Gastroesophageal sphincter (tissue), 4 donors: Measurements from ENCODE around the gene FHAD1. TPM values are rescaled to one million over a fixed set of nuclear protein-coding genes. Genes with fewer than 3 reads are reported as not detected.

Experiments
- ATAC-seq: fragments of 150-250 bp; one replicate; pipeline ENCODE4 v1.9.1; 2016; ENCODE audit warnings: mild to moderate bottlenecking, moderate library complexity
- H3K27ac ChIP-seq, 4 donors: fragments of 200-600 bp; sonication (generic) in 3 of 4; 1 replicate in 3 of 4; 2 replicates in 1 of 4; pipeline ENCODE4 v1.5.1; 2016 to 2019
- H3K27me3 ChIP-seq: fragments of 200-600 bp; sonication (generic); one replicate; pipeline ENCODE4 v1.5.1; 2019
- H3K36me3 ChIP-seq, 2 donors: fragments of 200-600 bp; sonication (generic); one replicate each; pipeline ENCODE4 v1.5.1; 2019; ENCODE audit warnings: control low read depth in 1 of 2
- H3K4me1 ChIP-seq, 3 donors: fragments of 200-600 bp; sonication (generic); 1 replicate in 2 of 3; 2 replicates in 1 of 3; pipeline ENCODE4 v1.5.1; 2016 to 2019; ENCODE audit warnings: control low read depth in 2 of 3
- H3K4me3 ChIP-seq, 2 donors: fragments of 200-600 bp; sonication (generic); one replicate each; pipeline ENCODE4 v1.5.1; 2019; ENCODE audit warnings: mild to moderate bottlenecking in 1 of 2, moderate library complexity in 1 of 2
- H3K9me3 ChIP-seq, 3 donors: fragments of 200-600 bp; sonication (generic); one replicate each; pipeline ENCODE4 v1.5.1; 2017 to 2019; ENCODE audit warnings: control low read depth in 2 of 3
- CTCF ChIP-seq, 4 experiments: fragments of 200-600 bp in 2 of 4; fragments of 450-650 bp in 2 of 4; sonication (generic) in 1 of 4; IDR thresholded peaks; one replicate each; pipeline ENCODE4 v1.5.1; 2017 to 2019; ENCODE audit warnings: antibody characterized with exemption in 4 of 4, mild to moderate bottlenecking in 2 of 4, moderate library complexity in 2 of 4
- EP300 ChIP-seq: sonication (generic); formaldehyde crosslinking; IDR thresholded peaks from one replicate; pipeline ENCODE4 v1.6.1; 2017; ENCODE audit warnings: antibody characterized with exemption, mild to moderate bottlenecking
- POLR2A ChIP-seq, 2 donors: fragments of 450-650 bp; IDR thresholded peaks; one replicate each; pipeline ENCODE4 v1.6.1; 2017; ENCODE audit warnings: antibody characterized with exemption in 2 of 2, mild to moderate bottlenecking in 2 of 2, moderate library complexity in 1 of 2
- POLR2AphosphoS5 ChIP-seq: sonication (generic); formaldehyde crosslinking; IDR thresholded peaks from one replicate; pipeline ENCODE4 v1.6.1; 2017; ENCODE audit warnings: antibody characterized with exemption
- WGBS, 2 donors: methylation state at CpG; one replicate each; pipeline ENCODE4 v1.1.5; 2018; ENCODE audit warnings: low coverage in 1 of 2; 5-methylcytosine and 5-hydroxymethylcytosine counted together
- total RNA-seq, 4 donors: library from RNA; depleted of rRNA; stranded (reverse); fragments of >200 nt; gene quantifications; one replicate each; pipeline ENCODE4 v1.1.0, GENCODE V29; 2016

Gene FHAD1
- total RNA-seq, 4 donors from 2014 or later = 1.1 TPM; not detected in 3

- TF ChIP-seq EP300 (no peak), POLR2AphosphoS5 (no peak), CTCF (IDR thresholded peaks at IDR 0.05) (no peak), POLR2A (IDR thresholded peaks at IDR 0.05) (no peak)
These were observed 12.6 kb downstream of the FHAD1 start for GRCh38 chr1:15259622-15260007.

GRCh38 chr1:15260418-15261154 lies 13.6 kb downstream of the FHAD1 start:
- 31 to 72% methylated on average over 3 to 8 of the region's 12 CpGs for WGBS, 2 donors
- Histone ChIP-seq H3K4me1 (peaks cover 0 to 24% (median 3%) of the 10 kb centered on the region in 3 donors), H3K27ac (peak overlapping the region in 2 of 4 donors; percentile 4 to 10), H3K27me3 (no peaks in the 10 kb centered on the region), H3K9me3 (no peaks in the 10 kb centered on the region), H3K36me3 (no peaks in the 10 kb centered on the region), H3K4me3 (no peak overlapping the region)
- TF ChIP-seq POLR2A (IDR thresholded peaks at IDR 0.05) (no peak), POLR2AphosphoS5 (no peak), CTCF (IDR thresholded peaks at IDR 0.05) (no peak), EP300 (no peak)
- ATAC-seq = no peak

More at GRCh38 chr1:15259622-15260007, 12.6 kb downstream of the FHAD1 start:
- Histone ChIP-seq H3K27ac (no peak overlapping the region), H3K27me3 (no peaks in the 10 kb centered on the region), H3K9me3 (no peaks in the 10 kb centered on the region), H3K36me3 (no peaks in the 10 kb centered on the region), H3K4me3 (no peak overlapping the region), H3K4me1 (peaks cover 0 to 24% (median 3%) of the 10 kb centered on the region in 3 donors)
- 88 to 90% methylated on average over 2 to 6 of the region's 9 CpGs for WGBS, 2 donors
- ATAC-seq = no peak

- TF ChIP-seq CTCF (IDR thresholded peaks at IDR 0.05) = no peak
- no peak for TF ChIP-seq POLR2A (IDR thresholded peaks at IDR 0.05)
- no peak for TF ChIP-seq EP300
- TF ChIP-seq POLR2AphosphoS5 = no peak
- no peak overlapping the region for H3K4me3 ChIP-seq
- H3K4me1 ChIP-seq = peaks cover 0 to 24% (median 3%) of the 10 kb centered on the region in 3 donors
- no peaks in the 10 kb centered on the region for H3K36me3 ChIP-seq
- peak; percentile 65 for ATAC-seq
- peak overlapping the region in 2 of 4 donors; percentile 24 to 35 for H3K27ac ChIP-seq
- WGBS, 2 donors = 45 to 74% methylated on average over 5 to 8 of the region's 20 CpGs
- H3K27me3 ChIP-seq = no peaks in the 10 kb centered on the region
- no peaks in the 10 kb centered on the region for H3K9me3 ChIP-seq
These were observed 14.4 kb downstream of the FHAD1 start for GRCh38 chr1:15261155-15262002.

GRCh38 chr1:15262003-15262377 lies 15.0 kb downstream of the FHAD1 start:
- 100% methylated on average over 1 of the region's 2 CpGs; no CpG with 5 or more reads in 1 of the 2 donors for WGBS, 2 donors

More at GRCh38 chr1:15262003-15262377, 15.0 kb downstream of the FHAD1 start:
- Histone ChIP-seq H3K27me3 (no peaks in the 10 kb centered on the region), H3K4me3 (no peak overlapping the region), H3K4me1 (peaks cover 0 to 24% (median 3%) of the 10 kb centered on the region in 3 donors), H3K9me3 (no peaks in the 10 kb centered on the region), H3K27ac (peak overlapping the region in 1 of 4 donors; percentile 24), H3K36me3 (no peaks in the 10 kb centered on the region)
- no peak for ATAC-seq
- TF ChIP-seq CTCF (IDR thresholded peaks at IDR 0.05) (no peak), POLR2A (IDR thresholded peaks at IDR 0.05) (no peak), POLR2AphosphoS5 (no peak), EP300 (no peak)
